Sigmoid colon (tissue), 7 donors: ENCODE measurements around the gene MYO1A. TPM values are rescaled to one million over a fixed set of nuclear protein-coding genes. Genes with fewer than 3 reads are reported as not detected.

Experiments
- DNase-seq: peaks from one replicate; pipeline ENCODE4 v3.0.0-alpha.2; 2019
- H3K27ac ChIP-seq, 4 donors: fragments of 200-600 bp; sonication (generic); one replicate each; pipeline ENCODE4 v1.5.1; 2016 to 2019; ENCODE audit warnings: mild to moderate bottlenecking in 1 of 4
- H3K27me3 ChIP-seq, 3 donors: fragments of 200-600 bp; sonication (generic); one replicate each; pipeline ENCODE4 v1.5.1; 2019; ENCODE audit warnings: mild to moderate bottlenecking in 1 of 3
- H3K36me3 ChIP-seq, 4 donors: fragments of 200-600 bp; sonication (generic); one replicate each; pipeline ENCODE4 v1.5.1; 2016 to 2019
- H3K4me1 ChIP-seq, 4 donors: fragments of 200-600 bp; sonication (generic); one replicate each; pipeline ENCODE4 v1.5.1; 2017 to 2019
- H3K4me3 ChIP-seq, 4 donors: fragments of 200-600 bp; sonication (generic); one replicate each; pipeline ENCODE4 v1.5.1; 2017 to 2019; ENCODE audit warnings: mild to moderate bottlenecking in 2 of 4, moderate library complexity in 1 of 4
- H3K9me3 ChIP-seq, 4 donors: fragments of 200-600 bp in 3 of 4; sonication (generic) in 3 of 4; one replicate each; pipeline versions ENCODE4 v1.5.1 to v1.6.1; 2013 to 2019
- CTCF ChIP-seq, 4 experiments: fragments of 450-650 bp in 3 of 4; fragments of 200-600 bp in 1 of 4; IDR thresholded peaks; one replicate each; pipeline ENCODE4 v1.5.1; 2016 to 2019; ENCODE audit warnings: antibody characterized with exemption in 4 of 4, mild to moderate bottlenecking in 3 of 4, moderate library complexity in 2 of 4
- EP300 ChIP-seq, 4 donors: sonication (generic); formaldehyde crosslinking; IDR thresholded peaks; one replicate each; pipeline ENCODE4 v1.6.1; 2017; ENCODE audit warnings: antibody characterized with exemption in 4 of 4
- POLR2A ChIP-seq, 2 donors: fragments of 450-650 bp; IDR thresholded peaks; one replicate each; pipeline ENCODE4 v1.6.1; 2016; ENCODE audit warnings: antibody characterized with exemption in 2 of 2, mild to moderate bottlenecking in 2 of 2, moderate library complexity in 2 of 2
- POLR2AphosphoS5 ChIP-seq, 4 donors: sonication (generic); formaldehyde crosslinking; IDR thresholded peaks; one replicate each; pipeline ENCODE4 v1.6.1; 2017; ENCODE audit warnings: antibody characterized with exemption in 4 of 4
- WGBS, 2 donors: extraction: QIAGEN DNeasy Blood & Tissue Kit; methylation state at CpG; one replicate each; pipeline ENCODE4 v1.1.7; 2013; 5-methylcytosine and 5-hydroxymethylcytosine counted together
- intact Hi-C: fragments of 100-400 bp; cut with DNase I; formaldehyde crosslinking; loops from one replicate; pipeline ENCODE4 v1.15.1; 2023
- polyA plus RNA-seq, 3 donors: library from polyadenylated mRNA; stranded (reverse); fragments of 200-250 nt; gene quantifications; one replicate each; pipeline ENCODE4 v1.2.3, GENCODE V29; 2013
- total RNA-seq, 4 donors: library from RNA; depleted of rRNA; stranded (reverse); fragments of >200 nt; gene quantifications; one replicate each; pipeline ENCODE4 v1.1.0, GENCODE V29; 2016
- donor health status: healthy with polysubstance abuse.
- donor health status: Bipolar disorder and iron deficiency.
- donor health status: healthy.

The MYO1A gene
- total and polyA plus RNA-seq, 7 donors: 0.71 to 112 (median 7.2) TPM

- Histone ChIP-seq H3K4me1 (peaks cover 0 to 14% (median 4%) of the 10 kb centered on the region in 4 donors), H3K27ac (no peak overlapping the region), H3K27me3 (no peaks in the 10 kb centered on the region), H3K36me3 (no peaks in the 10 kb centered on the region), H3K9me3 (no peaks in the 10 kb centered on the region), H3K4me3 (no peak overlapping the region)
- no peak for TF ChIP-seq EP300 (IDR thresholded peaks at IDR 0.05)
- TF ChIP-seq POLR2A (IDR thresholded peaks at IDR 0.05): no peak
- no peak for TF ChIP-seq POLR2AphosphoS5 (IDR thresholded peaks at IDR 0.05)
- TF ChIP-seq CTCF (IDR thresholded peaks at IDR 0.05): no peak
- intact Hi-C loops: no loop called here
- no peak for DNase-seq
- WGBS, 2 donors: 89% methylated on average over 3 of the region's 3 CpGs
Observed at GRCh38 chr12:57044889-57045288, 5.0 kb downstream of the MYO1A start.

- H3K4me3 ChIP-seq: no peak overlapping the region
- no peak overlapping the region for H3K27ac ChIP-seq
- intact Hi-C loops: no loop called here
- no peaks in the 10 kb centered on the region for H3K9me3 ChIP-seq
- no peak for DNase-seq
- H3K36me3 ChIP-seq: no peaks in the 10 kb centered on the region
- 86 to 87% methylated on average over 6 of the region's 6 CpGs for WGBS, 2 donors
- H3K4me1 ChIP-seq: peaks cover 0 to 12% (median 2%) of the 10 kb centered on the region in 4 donors
- H3K27me3 ChIP-seq: no peaks in the 10 kb centered on the region
- TF ChIP-seq EP300 (IDR thresholded peaks at IDR 0.05) (no peak), POLR2A (IDR thresholded peaks at IDR 0.05) (no peak)
Observed at GRCh38 chr12:57044468-57044867, 5.5 kb downstream of the MYO1A start.

DNA sequence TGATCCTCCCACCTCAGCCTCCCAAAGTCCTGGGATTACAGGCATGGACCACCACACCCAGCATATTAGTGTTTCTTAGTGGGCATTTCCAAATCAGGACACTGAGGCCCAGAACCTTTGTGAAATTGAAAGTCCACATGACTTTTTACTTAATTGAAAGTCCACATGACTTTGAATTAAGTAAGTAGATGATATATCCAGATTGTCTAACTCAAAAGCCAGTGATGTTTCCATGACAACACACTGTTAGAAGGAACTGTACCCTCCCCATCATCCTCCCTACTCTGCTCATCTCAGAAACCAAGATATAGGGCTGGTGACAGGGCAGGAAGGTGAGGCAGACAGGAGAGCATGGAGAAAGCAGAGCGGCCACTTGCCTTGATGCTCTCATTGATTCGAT is 7.2 kb downstream of the MYO1A start:
- H3K27ac ChIP-seq: no peak overlapping the region
- 99% methylated on average over 2 of the region's 2 CpGs for WGBS, 2 donors
- TF ChIP-seq EP300 (IDR thresholded peaks at IDR 0.05): no peak
- TF ChIP-seq POLR2AphosphoS5 (IDR thresholded peaks at IDR 0.05): no peak
- no peak for TF ChIP-seq CTCF (IDR thresholded peaks at IDR 0.05)
- no peak for TF ChIP-seq POLR2A (IDR thresholded peaks at IDR 0.05)

GRCh38 chr12:57040750-57041149 is 9.2 kb downstream of the MYO1A start:
- intact Hi-C loops: no loop called here
- WGBS, 2 donors: 76 to 86% methylated on average over 2 of the region's 2 CpGs
- Histone ChIP-seq H3K9me3 (no peaks in the 10 kb centered on the region), H3K27me3 (no peaks in the 10 kb centered on the region), H3K36me3 (no peaks in the 10 kb centered on the region), H3K4me3 (no peak overlapping the region), H3K27ac (no peak overlapping the region), H3K4me1 (no peaks in the 10 kb centered on the region)
- TF ChIP-seq CTCF (IDR thresholded peaks at IDR 0.05): no peak
- TF ChIP-seq POLR2A (IDR thresholded peaks at IDR 0.05): no peak
- no peak for TF ChIP-seq EP300 (IDR thresholded peaks at IDR 0.05)
- TF ChIP-seq POLR2AphosphoS5 (IDR thresholded peaks at IDR 0.05): no peak
- no peak for DNase-seq

More for the DNA sequence above, 7.2 kb downstream of the MYO1A start:
- no peak for DNase-seq
- intact Hi-C loops: no loop called here
- Histone ChIP-seq H3K36me3 (no peaks in the 10 kb centered on the region), H3K9me3 (no peaks in the 10 kb centered on the region), H3K4me1 (peaks cover 0 to 2% (median 0%) of the 10 kb centered on the region in 4 donors), H3K4me3 (no peak overlapping the region), H3K27me3 (no peaks in the 10 kb centered on the region)

- H3K4me3 ChIP-seq: no peak overlapping the region
- intact Hi-C loops: no loop called here
- no peaks in the 10 kb centered on the region for H3K4me1 ChIP-seq
- no peaks in the 10 kb centered on the region for H3K9me3 ChIP-seq
- no peaks in the 10 kb centered on the region for H3K27me3 ChIP-seq
- H3K36me3 ChIP-seq: no peaks in the 10 kb centered on the region
- no peak overlapping the region for H3K27ac ChIP-seq
- TF ChIP-seq POLR2A (IDR thresholded peaks at IDR 0.05) (no peak), CTCF (IDR thresholded peaks at IDR 0.05) (no peak), EP300 (IDR thresholded peaks at IDR 0.05) (no peak), POLR2AphosphoS5 (IDR thresholded peaks at IDR 0.05) (no peak)
- no peak for DNase-seq
- WGBS, 2 donors: 89 to 95% methylated on average over 4 of the region's 4 CpGs
Observed at GRCh38 chr12:57040211-57040610, 9.7 kb downstream of the MYO1A start.
